DOHH2 (cell line): ENCODE data around the gene PTPDC1.

Experiments used
- CTCF ChIP-seq: fragments of 200-600 bp; sonication (generic); IDR thresholded peaks from one replicate; pipeline ENCODE4 v1.5.1; 2014; ENCODE audit warnings: antibody characterized with exemption, mild to moderate bottlenecking, low read depth, low read length; ENCODE audit not compliant: poor library complexity, severe bottlenecking
- EZH2phosphoT487 ChIP-seq: fragments of 200-600 bp; sonication (generic); IDR thresholded peaks from 2 replicates; pipeline ENCODE4 v1.6.1; 2017; ENCODE audit warnings: borderline replicate concordance, mild to moderate bottlenecking, antibody characterized with exemption, low read length, moderate library complexity, mixed read lengths

GRCh38 chr9:94042516-94043360 lies 41.5 kb upstream of the PTPDC1 start:
- TF ChIP-seq CTCF (no peak), EZH2phosphoT487 (no peak)
